A673 (cell line): Measurements from ENCODE around the gene P2RX1. TPM values are rescaled to one million over a fixed set of nuclear protein-coding genes. Genes with fewer than 3 reads are reported as not detected.

Experiments used
- BruUV-seq: library from RNA; stranded (reverse); fragments of 400-500 nt; replicated peaks from 2 replicates; lab custom pipeline; 2021; lab: Mats Ljungman, UMichigan
- CTCF ChIA-PET: fragments of 300-600 bp; sonication (Branson Sonifier 250); formaldehyde crosslinking; loops from one replicate; lab custom pipeline; 2022; ENCODE audit warnings: antibody characterized with exemption; lab: Charles Lee
- POLR2A ChIA-PET: fragments of 300-600 bp; sonication (Branson Sonifier 250); formaldehyde crosslinking; loops from one replicate; lab custom pipeline; 2022; ENCODE audit warnings: antibody characterized with exemption; ENCODE audit not compliant: low non-redundant PET; lab: Charles Lee
- DNase-seq: peaks from one replicate; pipeline ENCODE4 v3.0.0-alpha.2; 2015; ENCODE audit warnings: low spot score
- H3K27ac ChIP-seq: fragments of 200-600 bp; sonication (generic); 2 replicates; pipeline ENCODE4 v1.5.1; 2016; ENCODE audit warnings: mixed run types, low read depth, mild to moderate bottlenecking, mixed read lengths, antibody characterized with exemption, low read length; ENCODE audit not compliant: poor library complexity, severe bottlenecking
- H3K27me3 ChIP-seq: fragments of 200-600 bp; sonication (generic); replicated peaks from 2 replicates; pipeline ENCODE4 v1.6.1; 2017; ENCODE audit warnings: mixed run types, low read depth, mild to moderate bottlenecking, mixed read lengths, antibody characterized with exemption, low read length; ENCODE audit not compliant: insufficient read depth, poor library complexity
- H3K36me3 ChIP-seq: fragments of 200-600 bp; sonication (generic); 2 replicates; pipeline ENCODE4 v1.6.1; 2016; ENCODE audit warnings: mixed run types, mild to moderate bottlenecking, mixed read lengths, antibody characterized with exemption, low read length; ENCODE audit not compliant: insufficient read depth, poor library complexity, severe bottlenecking
- H3K4me1 ChIP-seq: fragments of 200-600 bp; sonication (generic); 2 replicates; pipeline ENCODE4 v1.6.1; 2017; ENCODE audit warnings: mixed run types, mild to moderate bottlenecking, mixed read lengths, antibody characterized with exemption, low read length; ENCODE audit not compliant: insufficient read depth, poor library complexity, severe bottlenecking
- H3K4me3 ChIP-seq: fragments of 200-600 bp; sonication (generic); 2 replicates; pipeline ENCODE4 v1.5.1; 2016; ENCODE audit warnings: low read depth, mixed run types, mild to moderate bottlenecking, mixed read lengths, low read length; ENCODE audit not compliant: poor library complexity, severe bottlenecking
- H3K9me3 ChIP-seq: fragments of 200-600 bp; sonication (generic); 2 replicates; pipeline ENCODE4 v1.6.1; 2016; ENCODE audit warnings: mixed run types, low read depth, mild to moderate bottlenecking, mixed read lengths, antibody characterized with exemption, low read length; ENCODE audit not compliant: poor library complexity, severe bottlenecking
- CTCF ChIP-seq: fragments of 300-800, 200-600 bp; sonication (generic); conservative IDR thresholded peaks from 2 replicates; pipeline ENCODE4 v1.5.1; 2017; ENCODE audit warnings: low read depth, mild to moderate bottlenecking, antibody characterized with exemption, low read length, moderate library complexity, mixed read lengths
- EZH2 ChIP-seq: fragments of 200-600 bp; sonication (generic); IDR thresholded peaks from 2 replicates; pipeline ENCODE4 v1.6.1; 2017; ENCODE audit warnings: borderline replicate concordance, low read depth, mild to moderate bottlenecking, mixed read lengths, antibody characterized with exemption, low read length; ENCODE audit not compliant: poor library complexity, severe bottlenecking
- intact Hi-C: fragments of 100-400 bp; cut with micrococcal nuclease; formaldehyde crosslinking; loops from one replicate; pipeline ENCODE4 v1.10.0; 2022; ENCODE audit not compliant: unreplicated experiment
- total RNA-seq: library from RNA; stranded (reverse); gene quantifications from 2 replicates; pipeline ENCODE4 v1.2.3, GENCODE V29; 2021

Gene P2RX1
- total RNA-seq, 1 experiment from 2014 or later = 0.24 TPM

GRCh38 chr17:3860939-3861700, 55.1 kb downstream of the P2RX1 start:
- Histone ChIP-seq H3K27me3 (no peaks in the 10 kb centered on the region), H3K36me3 (no peaks in the 10 kb centered on the region), H3K9me3 (no peaks in the 10 kb centered on the region), H3K27ac (no peak overlapping the region), H3K4me3 (no peak overlapping the region), H3K4me1 (no peaks in the 10 kb centered on the region)
- no TSS peak for BruUV-seq
- TF ChIP-seq EZH2 = no peak
- no peak for TF ChIP-seq CTCF
- POLR2A ChIA-PET = no interaction called here
- intact Hi-C loops = loop anchor here (10.0 kb wide), 1 partner anchor 144 kb away; no protein-coding TSS in a partner anchor
- CTCF ChIA-PET = no interaction called here
- DNase-seq = no peak

- intact Hi-C loops = loop anchor here (10.0 kb wide), 1 partner anchor 145 kb away; no protein-coding TSS in a partner anchor
- BruUV-seq = no TSS peak
Observed at GRCh38 chr17:3859940-3860339, 56.3 kb downstream of the P2RX1 start.

More at GRCh38 chr17:3859940-3860339, 56.3 kb downstream of the P2RX1 start:
- no peaks in the 10 kb centered on the region for H3K36me3 ChIP-seq
- no peak overlapping the region for H3K27ac ChIP-seq
- no peak overlapping the region for H3K4me3 ChIP-seq
- H3K9me3 ChIP-seq = no peaks in the 10 kb centered on the region
- POLR2A ChIA-PET = no interaction called here
- CTCF ChIA-PET = interaction anchor here (0.7 to 1.3 kb wide), 2 partner anchors 14 to 122 kb away, joined by 3 read pairs; partner anchors contain the start of gene NCBP3
- no peak for TF ChIP-seq EZH2
- TF ChIP-seq CTCF = no peak
- DNase-seq = no peak
- H3K4me1 ChIP-seq = no peaks in the 10 kb centered on the region
- H3K27me3 ChIP-seq = no peaks in the 10 kb centered on the region
